ENCODE data around the gene TRIM15.
"Not testable (repeated sequence)": the region's sequence is repeated elsewhere in the genome, so short reads cannot be mapped to it uniquely, and the experiment has no call there.

- TF ChIP-seq CTCF, POLR2A, EP300 (IDR thresholded peaks at IDR 0.05): not testable (repeated sequence)
These were observed 58.6 kb downstream of the TRIM15 start for GRCh38 chr6:30221956-30222355.

Data from stomach (tissue), 4 donors.